Neural crest cell (in vitro differentiated cells): Measurements from ENCODE around the gene SGSM2. TPM values are rescaled to one million over a fixed set of nuclear protein-coding genes. Genes with fewer than 3 reads are reported as not detected.

Experiments used
- DNase-seq: peaks from one replicate; pipeline ENCODE4 v3.0.0; 2021; ENCODE audit warnings: low read depth, mixed read lengths, low spot score
- H3K27ac Mint-ChIP-seq: one replicate; pipeline ENCODE4 v1.8.0; 2021; ENCODE audit warnings: mild to moderate bottlenecking, mixed read lengths; ENCODE audit not compliant: unreplicated experiment
- H3K27me3 Mint-ChIP-seq: 2 replicates; pipeline ENCODE4 v1.8.0; 2021; ENCODE audit warnings: low read depth, mild to moderate bottlenecking, mixed read lengths
- H3K36me3 Mint-ChIP-seq: 2 replicates; pipeline ENCODE4 v1.8.0; 2021; ENCODE audit warnings: low read depth, mild to moderate bottlenecking, mixed read lengths
- H3K4me1 Mint-ChIP-seq: 2 replicates; pipeline ENCODE4 v1.8.0; 2021; ENCODE audit warnings: mixed read lengths
- H3K4me3 Mint-ChIP-seq: one replicate; pipeline ENCODE4 v1.8.0; 2021; ENCODE audit warnings: mild to moderate bottlenecking, mixed read lengths
- H3K9me3 Mint-ChIP-seq: 2 replicates; pipeline ENCODE4 v1.8.0; 2021; ENCODE audit warnings: mixed read lengths
- total RNA-seq: library from RNA; stranded (reverse); gene quantifications from 2 replicates; pipeline ENCODE4 v1.2.1, GENCODE V29; 2021
- TF ChIP-seq, protein P1 (sequence below): fragments of 200-600 bp; sonication (generic); conservative IDR thresholded peaks from 2 replicates; pipeline ENCODE4 v1.5.0; 2021; ENCODE audit warnings: antibody characterized with exemption, mild to moderate bottlenecking

SGSM2 gene
- total RNA-seq, 1 donor from 2014 or later = 102 TPM

DNA sequence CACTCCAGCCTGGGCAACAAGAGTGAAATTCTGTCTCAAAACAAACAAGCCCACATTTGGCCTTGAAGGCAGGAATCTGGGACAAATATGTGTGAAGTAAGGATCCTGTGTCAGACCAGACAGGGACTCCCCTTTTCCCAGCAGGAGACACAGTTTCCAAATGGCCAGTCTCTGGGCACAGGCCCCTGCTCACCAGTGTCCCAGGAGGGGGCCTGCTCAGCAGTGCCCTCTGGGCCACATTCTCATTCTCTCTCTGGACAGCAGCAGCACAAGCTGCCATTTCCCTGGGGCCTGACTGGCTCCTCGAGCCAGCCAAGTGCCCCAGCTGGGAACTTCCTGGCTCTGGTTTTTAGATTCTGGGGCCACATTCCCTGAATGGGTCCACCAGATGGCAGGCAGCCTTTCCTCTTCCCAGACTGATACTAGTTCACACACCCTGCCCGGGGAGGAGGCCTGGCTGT is 75.3 kb downstream of the SGSM2 start:
- no peaks in the 10 kb centered on the region for H3K27me3 Mint-ChIP-seq
- H3K4me3 Mint-ChIP-seq = no peak overlapping the region
- peaks cover 5% of the 10 kb centered on the region for H3K36me3 Mint-ChIP-seq
- peaks cover 17% of the 10 kb centered on the region for H3K4me1 Mint-ChIP-seq
- TF ChIP-seq, protein P1, sequence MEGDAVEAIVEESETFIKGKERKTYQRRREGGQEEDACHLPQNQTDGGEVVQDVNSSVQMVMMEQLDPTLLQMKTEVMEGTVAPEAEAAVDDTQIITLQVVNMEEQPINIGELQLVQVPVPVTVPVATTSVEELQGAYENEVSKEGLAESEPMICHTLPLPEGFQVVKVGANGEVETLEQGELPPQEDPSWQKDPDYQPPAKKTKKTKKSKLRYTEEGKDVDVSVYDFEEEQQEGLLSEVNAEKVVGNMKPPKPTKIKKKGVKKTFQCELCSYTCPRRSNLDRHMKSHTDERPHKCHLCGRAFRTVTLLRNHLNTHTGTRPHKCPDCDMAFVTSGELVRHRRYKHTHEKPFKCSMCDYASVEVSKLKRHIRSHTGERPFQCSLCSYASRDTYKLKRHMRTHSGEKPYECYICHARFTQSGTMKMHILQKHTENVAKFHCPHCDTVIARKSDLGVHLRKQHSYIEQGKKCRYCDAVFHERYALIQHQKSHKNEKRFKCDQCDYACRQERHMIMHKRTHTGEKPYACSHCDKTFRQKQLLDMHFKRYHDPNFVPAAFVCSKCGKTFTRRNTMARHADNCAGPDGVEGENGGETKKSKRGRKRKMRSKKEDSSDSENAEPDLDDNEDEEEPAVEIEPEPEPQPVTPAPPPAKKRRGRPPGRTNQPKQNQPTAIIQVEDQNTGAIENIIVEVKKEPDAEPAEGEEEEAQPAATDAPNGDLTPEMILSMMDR = no peak
- H3K27ac Mint-ChIP-seq = peak overlapping the region; percentile 43
- H3K9me3 Mint-ChIP-seq = no peaks in the 10 kb centered on the region
- DNase-seq = no peak

- TF ChIP-seq, protein P1 = no peak
- peaks cover 5% of the 10 kb centered on the region for H3K36me3 Mint-ChIP-seq
- no peaks in the 10 kb centered on the region for H3K27me3 Mint-ChIP-seq
- no peak overlapping the region for H3K4me3 Mint-ChIP-seq
- no peak overlapping the region for H3K27ac Mint-ChIP-seq
- H3K4me1 Mint-ChIP-seq = peaks cover 17% of the 10 kb centered on the region
- no peaks in the 10 kb centered on the region for H3K9me3 Mint-ChIP-seq
- no peak for DNase-seq
Measured at GRCh38 chr17:2414446-2415064, 77.3 kb downstream of the SGSM2 start.

DNA sequence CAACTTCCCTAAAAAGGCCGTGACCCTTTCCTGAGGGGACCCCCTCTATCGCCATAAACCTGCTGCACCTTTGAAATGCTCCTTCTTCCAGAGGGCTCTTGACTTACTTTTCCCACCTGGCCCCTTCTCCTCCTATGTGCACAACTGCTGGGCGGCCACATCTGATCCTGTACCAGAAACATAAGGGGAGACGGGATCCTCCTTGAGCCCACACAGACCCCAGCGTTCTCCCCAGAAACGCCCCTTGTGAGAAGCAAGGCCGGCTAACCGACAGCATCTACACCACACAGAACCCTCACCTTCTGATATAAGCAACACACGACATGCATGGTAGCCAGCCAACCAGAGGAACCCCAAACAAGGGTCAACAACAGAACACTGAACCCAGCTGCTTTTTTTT is 77.8 kb downstream of the SGSM2 start:
- Mint-ChIP-seq H3K36me3 (peaks cover 5% of the 10 kb centered on the region), H3K27me3 (no peaks in the 10 kb centered on the region)
- TF ChIP-seq, protein P1 = no peak

GRCh38 chr17:2416010-2416734 is 78.9 kb downstream of the SGSM2 start:
- Mint-ChIP-seq H3K27ac (peak overlapping the region; percentile 96), H3K4me1 (peaks cover 17% of the 10 kb centered on the region), H3K27me3 (no peaks in the 10 kb centered on the region), H3K9me3 (no peaks in the 10 kb centered on the region), H3K36me3 (no peaks in the 10 kb centered on the region), H3K4me3 (peak overlapping the region; percentile 49)
- TF ChIP-seq, protein P1 = peak; percentile 99
- peak; percentile 97 for DNase-seq

More for the DNA sequence above, 77.8 kb downstream of the SGSM2 start:
- no peak for DNase-seq
- Mint-ChIP-seq H3K4me1 (peaks cover 17% of the 10 kb centered on the region), H3K9me3 (no peaks in the 10 kb centered on the region), H3K27ac (peak overlapping the region; percentile 12), H3K4me3 (no peak overlapping the region)

- peaks cover 22% of the 10 kb centered on the region for H3K4me1 Mint-ChIP-seq
- no peak for DNase-seq
- TF ChIP-seq, protein P1 = no peak
- no peaks in the 10 kb centered on the region for H3K36me3 Mint-ChIP-seq
- peak overlapping the region; percentile 71 for H3K27ac Mint-ChIP-seq
- H3K9me3 Mint-ChIP-seq = no peaks in the 10 kb centered on the region
- H3K4me3 Mint-ChIP-seq = no peak overlapping the region
- no peaks in the 10 kb centered on the region for H3K27me3 Mint-ChIP-seq
Measured at GRCh38 chr17:2418572-2418971, 81.3 kb downstream of the SGSM2 start.
